ENCODE results near the gene EEF1AKMT2.
"Not testable (repeated sequence)": the region's sequence is repeated elsewhere in the genome, so short reads cannot be mapped to it uniquely, and the experiment has no call there.

EEF1AKMT2 gene

GRCh38 chr10:124798781-124799180 is 7.1 kb upstream of the EEF1AKMT2 start:
- no peak for DNase-seq (ENCODE audit: low spot score in 2 of 2)

GRCh38 chr10:124798364-124798763 is 6.7 kb upstream of the EEF1AKMT2 start:
- Histone ChIP-seq H3K9me3 (no peaks in the 10 kb centered on the region), H3K4me3 (no peak overlapping the region), H3K36me3 (replicated peaks) (peaks cover 3% of the 10 kb centered on the region; the same call in 1 of the 2 replicates), H3K27me3 (ENCODE audit: low read depth) (no peaks in the 10 kb centered on the region), H3K4me1 (peaks cover 4% of the 10 kb centered on the region)
- in situ Hi-C loops (cut with MboI; ENCODE audit: low sequenced_read_pairs) = no loop called here
- DNase-seq (ENCODE audit: low spot score in 2 of 2) = no peak

More at GRCh38 chr10:124798781-124799180, 7.1 kb upstream of the EEF1AKMT2 start:
- Histone ChIP-seq H3K36me3 (replicated peaks) (peaks cover 3% of the 10 kb centered on the region; the same call in 1 of the 2 replicates), H3K4me3 (no peak overlapping the region), H3K9me3 (no peaks in the 10 kb centered on the region), H3K27me3 (ENCODE audit: low read depth) (no peaks in the 10 kb centered on the region), H3K4me1 (peaks cover 4% of the 10 kb centered on the region)
- in situ Hi-C loops (cut with MboI; ENCODE audit: low sequenced_read_pairs) = no loop called here

GRCh38 chr10:124792998-124793352 is 1.3 kb upstream of the EEF1AKMT2 start:
- in situ Hi-C loops (cut with MboI; ENCODE audit: low sequenced_read_pairs) = no loop called here
- peaks cover 8% of the 10 kb centered on the region for H3K4me1 ChIP-seq
- 0 out of 2 replicates have a peak, but pooled peaks cover 2% of the 10 kb centered on the region for H3K9me3 ChIP-seq
- H3K36me3 ChIP-seq (replicated peaks) = peaks cover 15% of the 10 kb centered on the region
- peak overlapping the region; percentile 98; the same call in 1 of the 2 replicates for H3K4me3 ChIP-seq
- H3K27me3 ChIP-seq (ENCODE audit: low read depth) = no peaks in the 10 kb centered on the region
- DNase-seq (ENCODE audit: low spot score in 2 of 2) = peak in 1 of 2 experiments; percentile 10

GRCh38 chr10:124782900-124783299 is 8.8 kb downstream of the EEF1AKMT2 start:
- in situ Hi-C loops (cut with MboI; ENCODE audit: low sequenced_read_pairs); H3K9me3 ChIP-seq; H3K27me3 ChIP-seq (ENCODE audit: low read depth); H3K4me3 ChIP-seq; DNase-seq (ENCODE audit: low spot score in 2 of 2); H3K4me1 ChIP-seq: not testable (repeated sequence)
- H3K36me3 ChIP-seq (replicated peaks) = peaks cover 35% of the 10 kb centered on the region

- H3K4me3 ChIP-seq = no peak overlapping the region
- no peak for DNase-seq (ENCODE audit: low spot score in 2 of 2)
- in situ Hi-C loops (cut with MboI; ENCODE audit: low sequenced_read_pairs) = no loop called here
Measured at GRCh38 chr10:124768791-124769190, 22.9 kb downstream of the EEF1AKMT2 start.

GRCh38 chr10:124765256-124765655 is 26.4 kb downstream of the EEF1AKMT2 start:
- in situ Hi-C loops (cut with MboI; ENCODE audit: low sequenced_read_pairs) = no loop called here
- Histone ChIP-seq H3K4me1 (no peaks in the 10 kb centered on the region; the same call in 1 of the 2 replicates), H3K27me3 (ENCODE audit: low read depth) (no peaks in the 10 kb centered on the region), H3K36me3 (replicated peaks) (peaks cover 13% of the 10 kb centered on the region), H3K9me3 (no peaks in the 10 kb centered on the region), H3K4me3 (no peak overlapping the region)
- DNase-seq (ENCODE audit: low spot score in 2 of 2) = no peak

More at GRCh38 chr10:124768791-124769190, 22.9 kb downstream of the EEF1AKMT2 start:
- no peaks in the 10 kb centered on the region; the same call in 1 of the 2 replicates for H3K4me1 ChIP-seq
- H3K9me3 ChIP-seq = no peaks in the 10 kb centered on the region
- H3K27me3 ChIP-seq (ENCODE audit: low read depth) = no peaks in the 10 kb centered on the region
- peaks cover 31% of the 10 kb centered on the region for H3K36me3 ChIP-seq (replicated peaks)

GRCh38 chr10:124763267-124763666 is 28.4 kb downstream of the EEF1AKMT2 start:
- H3K4me1 ChIP-seq = peaks cover 8% of the 10 kb centered on the region
- no peaks in the 10 kb centered on the region for H3K9me3 ChIP-seq
- H3K36me3 ChIP-seq (replicated peaks) = peaks cover 22% of the 10 kb centered on the region
- no peak for DNase-seq (ENCODE audit: low spot score in 2 of 2)
- no peaks in the 10 kb centered on the region for H3K27me3 ChIP-seq (ENCODE audit: low read depth)
- no peak overlapping the region for H3K4me3 ChIP-seq
- in situ Hi-C loops (cut with MboI; ENCODE audit: low sequenced_read_pairs) = no loop called here

GRCh38 chr10:124762281-124762680 is 29.4 kb downstream of the EEF1AKMT2 start:
- in situ Hi-C loops (cut with MboI; ENCODE audit: low sequenced_read_pairs) = no loop called here
- no peak overlapping the region for H3K4me3 ChIP-seq
- H3K36me3 ChIP-seq (replicated peaks) = peaks cover 22% of the 10 kb centered on the region

GRCh38 chr10:124756156-124756903 is 35.4 kb downstream of the EEF1AKMT2 start:
- Histone ChIP-seq H3K9me3 (no peaks in the 10 kb centered on the region), H3K4me1 (peaks cover 37% of the 10 kb centered on the region), H3K36me3 (replicated peaks) (peaks cover 19% of the 10 kb centered on the region), H3K27me3 (ENCODE audit: low read depth) (no peaks in the 10 kb centered on the region), H3K4me3 (no peak overlapping the region)
- peak; percentile 30 to 87 for DNase-seq (ENCODE audit: low spot score in 2 of 2)
- in situ Hi-C loops (cut with MboI; ENCODE audit: low sequenced_read_pairs) = no loop called here

More at GRCh38 chr10:124762281-124762680, 29.4 kb downstream of the EEF1AKMT2 start:
- Histone ChIP-seq H3K9me3 (no peaks in the 10 kb centered on the region), H3K27me3 (ENCODE audit: low read depth) (no peaks in the 10 kb centered on the region), H3K4me1 (peaks cover 18% of the 10 kb centered on the region)
- no peak for DNase-seq (ENCODE audit: low spot score in 2 of 2)

GRCh38 chr10:124755581-124755980 is 36.1 kb downstream of the EEF1AKMT2 start:
- DNase-seq (ENCODE audit: low spot score in 2 of 2) = no peak
- Histone ChIP-seq H3K4me1 (peaks cover 37% of the 10 kb centered on the region), H3K36me3 (replicated peaks) (peaks cover 16% of the 10 kb centered on the region), H3K4me3 (no peak overlapping the region), H3K9me3 (no peaks in the 10 kb centered on the region), H3K27me3 (ENCODE audit: low read depth) (no peaks in the 10 kb centered on the region)
- in situ Hi-C loops (cut with MboI; ENCODE audit: low sequenced_read_pairs) = no loop called here

GRCh38 chr10:124754227-124754626 is 37.5 kb downstream of the EEF1AKMT2 start:
- Histone ChIP-seq H3K36me3 (replicated peaks) (peaks cover 4% of the 10 kb centered on the region), H3K27me3 (ENCODE audit: low read depth) (no peaks in the 10 kb centered on the region), H3K4me1 (peaks cover 37% of the 10 kb centered on the region), H3K4me3 (no peak overlapping the region), H3K9me3 (no peaks in the 10 kb centered on the region)
- in situ Hi-C loops (cut with MboI; ENCODE audit: low sequenced_read_pairs) = no loop called here
- no peak for DNase-seq (ENCODE audit: low spot score in 2 of 2)

- in situ Hi-C loops (cut with MboI; ENCODE audit: low sequenced_read_pairs) = no loop called here
- Histone ChIP-seq H3K4me1 (peaks cover 23% of the 10 kb centered on the region), H3K9me3 (no peaks in the 10 kb centered on the region), H3K36me3 (replicated peaks) (peaks cover 2% of the 10 kb centered on the region; the same call in 1 of the 2 replicates), H3K4me3 (no peak overlapping the region), H3K27me3 (ENCODE audit: low read depth) (no peaks in the 10 kb centered on the region)
- DNase-seq (ENCODE audit: low spot score in 2 of 2) = no peak
Measured at GRCh38 chr10:124748953-124749645, 42.6 kb downstream of the EEF1AKMT2 start.

GRCh38 chr10:124748166-124748565 is 43.5 kb downstream of the EEF1AKMT2 start:
- H3K36me3 ChIP-seq (replicated peaks) = peaks cover 2% of the 10 kb centered on the region; the same call in 1 of the 2 replicates
- H3K4me3 ChIP-seq = no peak overlapping the region
- in situ Hi-C loops (cut with MboI; ENCODE audit: low sequenced_read_pairs) = no loop called here
- no peaks in the 10 kb centered on the region for H3K9me3 ChIP-seq
- peak in 1 of 2 experiments; percentile 28 for DNase-seq (ENCODE audit: low spot score in 2 of 2)
- H3K4me1 ChIP-seq = peaks cover 23% of the 10 kb centered on the region
- no peaks in the 10 kb centered on the region for H3K27me3 ChIP-seq (ENCODE audit: low read depth)

- peaks cover 2% of the 10 kb centered on the region; the same call in 1 of the 2 replicates for H3K36me3 ChIP-seq (replicated peaks)
- H3K27me3 ChIP-seq (ENCODE audit: low read depth) = no peaks in the 10 kb centered on the region
- DNase-seq (ENCODE audit: low spot score in 2 of 2) = peak in 1 of 2 experiments; percentile 51
- peaks cover 23% of the 10 kb centered on the region for H3K4me1 ChIP-seq
- in situ Hi-C loops (cut with MboI; ENCODE audit: low sequenced_read_pairs) = no loop called here
- H3K9me3 ChIP-seq = no peaks in the 10 kb centered on the region
- no peak overlapping the region for H3K4me3 ChIP-seq
Measured at GRCh38 chr10:124747745-124748144, 43.9 kb downstream of the EEF1AKMT2 start.
